GM12873 (cell line): ENCODE results near the gene SBF1.

Experiments used
- CTCF ChIP-seq: IDR thresholded peaks from 2 replicates; pipeline ENCODE4 v1.5.1; 2012; ENCODE audit warnings: low read depth, mild to moderate bottlenecking, moderate library complexity, low read length, control low read depth; ENCODE audit not compliant: insufficient read depth; ENCODE audit errors: missing control alignments

The SBF1 gene

DNA sequence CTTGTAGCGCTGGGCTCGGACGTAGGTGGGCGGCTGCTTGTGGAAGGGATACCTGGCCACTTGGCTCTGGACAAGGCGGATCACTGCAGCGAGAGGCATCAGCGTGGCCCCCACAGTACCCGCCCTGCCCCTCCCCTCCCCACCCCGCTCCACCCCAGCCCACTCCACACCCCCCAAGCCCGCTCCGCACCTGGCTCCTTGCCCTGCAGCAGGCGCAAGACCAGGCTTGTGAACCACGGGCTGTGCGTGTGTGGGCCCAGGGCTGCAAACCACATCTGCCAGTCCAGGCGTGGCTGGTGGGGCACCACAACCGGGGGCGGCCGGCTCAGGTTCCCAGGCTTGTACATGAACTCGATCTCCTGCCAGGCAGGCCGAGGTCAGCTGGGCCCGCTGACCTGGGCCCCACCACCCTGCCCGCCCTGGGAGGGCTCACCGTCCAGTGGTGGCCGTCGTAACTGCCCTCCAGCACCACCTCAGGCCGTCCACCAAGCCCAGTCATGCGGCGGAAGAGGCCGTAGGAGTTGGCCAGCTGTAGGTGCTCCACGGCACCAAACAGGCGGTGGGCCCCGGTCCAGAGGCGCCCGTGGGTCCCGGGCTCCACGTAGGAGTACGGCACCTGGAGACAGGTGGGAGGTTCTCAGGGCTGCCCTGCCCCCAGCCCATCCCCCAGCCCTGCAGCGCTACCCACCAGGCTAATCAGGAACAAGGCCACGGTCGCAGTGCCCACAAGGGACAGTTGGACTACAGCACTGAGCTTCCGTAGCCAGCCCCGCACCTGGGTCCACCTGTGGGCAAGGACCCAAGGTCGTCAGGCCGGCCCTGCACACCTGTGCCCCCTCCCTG lies 29.8 kb upstream of the SBF1 start:
- TF ChIP-seq CTCF, result no peak

GRCh38 chr22:50503475-50504145 lies 28.8 kb upstream of the SBF1 start:
- peak; percentile 13 for TF ChIP-seq CTCF

GRCh38 chr22:50502628-50503474 lies 28.0 kb upstream of the SBF1 start:
- TF ChIP-seq CTCF, result no peak

DNA sequence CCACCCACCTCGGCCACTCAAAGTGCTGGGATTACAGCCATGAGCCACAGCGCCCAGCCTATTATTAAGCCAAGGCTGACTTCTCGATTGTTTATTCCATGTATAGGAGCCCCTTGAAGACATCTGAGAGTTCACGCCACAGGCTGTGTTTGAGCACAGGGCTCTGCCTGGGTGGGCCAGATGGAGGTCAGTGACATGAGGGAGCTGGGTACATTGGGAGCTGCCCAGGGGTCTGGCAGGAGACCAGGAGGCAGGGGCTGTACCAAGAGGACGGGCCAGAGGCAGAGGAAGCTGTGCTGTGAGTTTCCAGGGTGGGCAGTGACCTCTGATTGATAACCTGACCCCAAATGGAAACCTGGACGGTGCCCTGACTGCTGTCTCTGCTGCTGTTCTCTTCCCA lies 27.3 kb upstream of the SBF1 start:
- TF ChIP-seq CTCF, result no peak

- TF ChIP-seq CTCF, result no peak
Observed at GRCh38 chr22:50500452-50500851, 25.6 kb upstream of the SBF1 start.

GRCh38 chr22:50498322-50498890 lies 23.6 kb upstream of the SBF1 start:
- TF ChIP-seq CTCF, result peak; percentile 82
